ENCODE data around the gene CNKSR3. TPM values are rescaled to one million over a fixed set of nuclear protein-coding genes. Genes with fewer than 3 reads are reported as not detected.

Gene CNKSR3
- total and polyA plus RNA-seq, 2 of the 8 experiments (the other 6 are each of a cell fraction or from before 2014, with no cell fraction given), result 1.2 to 6.2 TPM

GRCh38 chr6:154381548-154381947, 128.9 kb downstream of the CNKSR3 start (continued):
- TF ChIP-seq CHD1 (IDR thresholded peaks at IDR 0.05; ENCODE audit: low read depth, low read length), result no peak
